ENCODE measurements around the gene PRKCA. TPM values are rescaled to one million over a fixed set of nuclear protein-coding genes. Genes with fewer than 3 reads are reported as not detected.

The PRKCA gene
- total RNA-seq, 2 donors from 2014 or later, result 6.5 to 6.6 TPM

DNA sequence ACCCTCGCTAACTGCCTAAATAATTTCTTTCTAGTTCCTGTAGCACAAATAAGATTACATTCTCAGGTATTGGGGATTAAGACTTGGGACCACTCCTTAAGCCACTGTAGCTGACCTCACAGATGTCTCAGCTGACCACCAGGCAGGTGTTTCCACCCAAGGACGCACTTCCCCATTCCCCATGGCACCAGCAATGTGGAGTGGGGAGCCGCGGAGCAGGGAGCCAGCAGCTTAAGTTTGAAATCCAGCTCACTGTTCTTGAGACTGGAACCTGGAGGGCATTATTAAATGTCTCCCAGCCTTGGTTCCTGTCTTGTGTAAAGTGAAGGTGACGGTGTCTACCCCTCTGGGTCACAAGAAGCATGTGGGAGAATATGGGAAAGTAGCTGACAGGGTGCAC is 283.1 kb downstream of the PRKCA start:
- TF ChIP-seq, protein P1, sequence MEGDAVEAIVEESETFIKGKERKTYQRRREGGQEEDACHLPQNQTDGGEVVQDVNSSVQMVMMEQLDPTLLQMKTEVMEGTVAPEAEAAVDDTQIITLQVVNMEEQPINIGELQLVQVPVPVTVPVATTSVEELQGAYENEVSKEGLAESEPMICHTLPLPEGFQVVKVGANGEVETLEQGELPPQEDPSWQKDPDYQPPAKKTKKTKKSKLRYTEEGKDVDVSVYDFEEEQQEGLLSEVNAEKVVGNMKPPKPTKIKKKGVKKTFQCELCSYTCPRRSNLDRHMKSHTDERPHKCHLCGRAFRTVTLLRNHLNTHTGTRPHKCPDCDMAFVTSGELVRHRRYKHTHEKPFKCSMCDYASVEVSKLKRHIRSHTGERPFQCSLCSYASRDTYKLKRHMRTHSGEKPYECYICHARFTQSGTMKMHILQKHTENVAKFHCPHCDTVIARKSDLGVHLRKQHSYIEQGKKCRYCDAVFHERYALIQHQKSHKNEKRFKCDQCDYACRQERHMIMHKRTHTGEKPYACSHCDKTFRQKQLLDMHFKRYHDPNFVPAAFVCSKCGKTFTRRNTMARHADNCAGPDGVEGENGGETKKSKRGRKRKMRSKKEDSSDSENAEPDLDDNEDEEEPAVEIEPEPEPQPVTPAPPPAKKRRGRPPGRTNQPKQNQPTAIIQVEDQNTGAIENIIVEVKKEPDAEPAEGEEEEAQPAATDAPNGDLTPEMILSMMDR (IDR thresholded peaks at IDR 0.05), result no peak
- no peak for TF ChIP-seq POLR2A (IDR thresholded peaks at IDR 0.05)
- 80 to 98% methylated on average over 5 of the region's 5 CpGs for WGBS, 2 donors
- intact Hi-C loops (cut with DNase I), result no loop called here
- DNase-seq, result no peak
- no peaks in the 10 kb centered on the region for H3K27me3 ChIP-seq
- H3K4me3 ChIP-seq, result no peak overlapping the region
- H3K27ac ChIP-seq, result no peak overlapping the region
- H3K36me3 ChIP-seq (replicated peaks in 1 of 2; ENCODE audit: insufficient read depth in 1 of 2, low read depth in 2 of 2), result no peaks in the 10 kb centered on the region
- no peaks in the 10 kb centered on the region for H3K9me3 ChIP-seq
- no peak for ATAC-seq
- H3K4me1 ChIP-seq, result peaks cover 18% of the 10 kb centered on the region

GRCh38 chr17:66589892-66590291 is 287.5 kb downstream of the PRKCA start:
- H3K9me3 ChIP-seq, result no peaks in the 10 kb centered on the region

DNA sequence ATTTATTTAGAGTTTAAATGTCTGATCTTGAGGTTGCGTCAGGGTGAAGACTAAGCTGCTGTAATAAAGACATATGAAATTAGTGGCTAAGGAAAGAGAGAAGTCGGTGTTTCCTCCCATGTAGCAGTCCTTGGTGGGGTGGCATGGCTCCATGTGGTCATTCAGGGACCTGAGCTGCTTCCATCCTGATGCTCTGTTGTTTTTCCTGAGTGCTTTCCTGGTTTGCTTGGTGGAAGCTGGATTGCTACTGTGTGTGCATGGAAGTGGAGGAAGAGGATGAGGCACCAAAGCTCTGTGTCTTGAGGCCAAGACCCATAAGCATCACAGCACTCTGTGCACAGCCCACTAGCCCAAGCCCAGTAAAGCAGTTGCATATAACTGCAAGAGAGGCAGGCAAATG is 290.7 kb downstream of the PRKCA start:
- no peaks in the 10 kb centered on the region for H3K27me3 ChIP-seq
- H3K4me1 ChIP-seq, result no peaks in the 10 kb centered on the region
- TF ChIP-seq POLR2A (IDR thresholded peaks at IDR 0.05), result no peak
- TF ChIP-seq, protein P1 (IDR thresholded peaks at IDR 0.05), result no peak
- no peaks in the 10 kb centered on the region for H3K36me3 ChIP-seq (replicated peaks in 1 of 2; ENCODE audit: insufficient read depth in 1 of 2, low read depth in 2 of 2)
- H3K9me3 ChIP-seq, result no peaks in the 10 kb centered on the region
- 93 to 100% methylated on average over 2 of the region's 2 CpGs for WGBS, 2 donors
- no peak for DNase-seq
- intact Hi-C loops (cut with DNase I), result no loop called here
- ATAC-seq, result no peak
- no peak overlapping the region for H3K27ac ChIP-seq
- H3K4me3 ChIP-seq, result no peak overlapping the region

More at GRCh38 chr17:66589892-66590291, 287.5 kb downstream of the PRKCA start:
- no peaks in the 10 kb centered on the region for H3K36me3 ChIP-seq (replicated peaks in 1 of 2; ENCODE audit: insufficient read depth in 1 of 2, low read depth in 2 of 2)
- DNase-seq (no peak), ATAC-seq (no peak)
- no peak for TF ChIP-seq POLR2A (IDR thresholded peaks at IDR 0.05)
- TF ChIP-seq, protein P1 (IDR thresholded peaks at IDR 0.05), result no peak
- intact Hi-C loops (cut with DNase I), result no loop called here
- H3K4me3 ChIP-seq, result no peak overlapping the region
- no peaks in the 10 kb centered on the region for H3K4me1 ChIP-seq
- H3K27ac ChIP-seq, result no peak overlapping the region
- H3K27me3 ChIP-seq, result no peaks in the 10 kb centered on the region
- WGBS, 2 donors, result 93% methylated on average over 7 of the region's 7 CpGs; no CpG with 5 or more reads in 1 of the 2 donors

- no peaks in the 10 kb centered on the region for H3K4me1 ChIP-seq
These were observed 293.5 kb downstream of the PRKCA start for GRCh38 chr17:66595893-66596292.

More at GRCh38 chr17:66595893-66596292, 293.5 kb downstream of the PRKCA start:
- ATAC-seq (no peak), DNase-seq (no peak)
- 90 to 92% methylated on average over 12 of the region's 12 CpGs for WGBS, 2 donors
- TF ChIP-seq POLR2A (IDR thresholded peaks at IDR 0.05), result no peak
- TF ChIP-seq, protein P1 (IDR thresholded peaks at IDR 0.05), result no peak
- no peak overlapping the region for H3K4me3 ChIP-seq
- no peak overlapping the region for H3K27ac ChIP-seq
- H3K36me3 ChIP-seq (replicated peaks in 1 of 2; ENCODE audit: insufficient read depth in 1 of 2, low read depth in 2 of 2), result no peaks in the 10 kb centered on the region
- no peaks in the 10 kb centered on the region for H3K27me3 ChIP-seq
- intact Hi-C loops (cut with DNase I), result no loop called here
- no peaks in the 10 kb centered on the region for H3K9me3 ChIP-seq
